Mucosa of rectum (tissue), 2 donors: ENCODE data around the gene TMEM174.

ENCODE experiments used
- H3K27ac ChIP-seq, 2 donors: one replicate each; pipeline ENCODE4 v1.7.0; 2013; ENCODE audit warnings: inconsistent platforms in 2 of 2, low read depth in 2 of 2, low read length in 2 of 2
- H3K27me3 ChIP-seq, 2 donors: one replicate each; pipeline ENCODE4 v1.7.0; 2013; ENCODE audit warnings: low read length in 2 of 2; ENCODE audit not compliant: control insufficient read depth in 2 of 2, insufficient read depth in 2 of 2
- H3K36me3 ChIP-seq, 2 donors: one replicate each; pipeline ENCODE4 v1.7.0; 2013; ENCODE audit warnings: low read length in 2 of 2; ENCODE audit not compliant: control insufficient read depth in 2 of 2, insufficient read depth in 2 of 2
- H3K4me1 ChIP-seq, 2 donors: one replicate each; pipeline ENCODE4 v1.7.0; 2013; ENCODE audit warnings: low read length in 2 of 2, mild to moderate bottlenecking in 1 of 2; ENCODE audit not compliant: control insufficient read depth in 2 of 2, insufficient read depth in 2 of 2
- H3K4me3 ChIP-seq, 2 donors: one replicate each; pipeline ENCODE4 v1.7.0; 2013; ENCODE audit warnings: low read length in 2 of 2
- H3K9ac ChIP-seq, 2 donors: one replicate each; pipeline ENCODE4 v1.7.0; 2013; ENCODE audit warnings: low read length in 2 of 2, low read depth in 1 of 2, mild to moderate bottlenecking in 1 of 2
- H3K9me3 ChIP-seq, 2 donors: one replicate each; pipeline ENCODE4 v1.7.0; 2013; ENCODE audit warnings: low read length in 2 of 2; ENCODE audit not compliant: control insufficient read depth in 2 of 2
- donor health status: healthy.
- donor health status: Normal muscosa, but diverticular disease.

Gene TMEM174

GRCh38 chr5:73172951-73173350 is at the start of gene TMEM174:
Gene TMEM174, plus strand, starts transcription at chr5:73173193. Its CDS starts 51 bp downstream, at chr5:73173244.
- H3K4me1 ChIP-seq, result peaks cover 0 to 2% of the 10 kb centered on the region in 2 donors
- no peaks in the 10 kb centered on the region for H3K36me3 ChIP-seq
- H3K4me3 ChIP-seq, result no peak within 1 kb of the TSS
- H3K9ac ChIP-seq, result no peak within 1 kb of the TSS
- peaks cover 0 to 3% of the 10 kb centered on the region in 2 donors for H3K27me3 ChIP-seq
- H3K9me3 ChIP-seq, result no peaks in the 10 kb centered on the region
- H3K27ac ChIP-seq, result no peak within 1 kb of the TSS

- Histone ChIP-seq H3K27ac (peak overlapping the region in 1 of 2 donors; percentile 34), H3K4me3 (peak overlapping the region in 1 of 2 donors; percentile 31), H3K36me3 (peaks cover 33 to 35% of the 10 kb centered on the region in 2 donors), H3K9me3 (no peaks in the 10 kb centered on the region), H3K4me1 (peaks cover 25 to 59% of the 10 kb centered on the region in 2 donors), H3K27me3 (no peaks in the 10 kb centered on the region), H3K9ac (no peak overlapping the region)
These were observed 47.7 kb upstream of the TMEM174 start for GRCh38 chr5:73125289-73125688.

DNA sequence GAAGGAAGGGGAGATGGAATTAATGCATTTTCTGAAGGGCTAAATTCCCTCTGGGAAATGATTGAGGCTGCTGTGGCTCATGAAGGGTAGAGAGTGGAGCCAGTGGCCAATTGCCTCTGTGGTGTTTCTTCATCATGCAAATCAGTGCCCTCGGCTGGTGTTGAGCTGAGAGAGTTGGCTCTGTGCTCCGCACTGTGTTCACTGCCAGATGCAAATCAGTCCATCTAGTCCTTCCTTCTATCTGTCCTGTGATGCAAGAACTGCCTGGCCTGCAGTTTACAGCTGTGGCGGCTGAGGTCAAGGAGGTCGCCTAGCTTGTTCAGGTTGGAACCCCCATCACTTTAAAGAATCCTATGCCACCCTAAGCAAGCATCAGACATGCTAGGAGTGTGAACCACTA is 46.6 kb upstream of the TMEM174 start:
- no peak overlapping the region for H3K9ac ChIP-seq
- H3K36me3 ChIP-seq, result peaks cover 35 to 37% of the 10 kb centered on the region in 2 donors
- no peaks in the 10 kb centered on the region for H3K27me3 ChIP-seq
- H3K4me3 ChIP-seq, result no peak overlapping the region
- H3K27ac ChIP-seq, result peak overlapping the region in 1 of 2 donors; percentile 52
- no peaks in the 10 kb centered on the region for H3K9me3 ChIP-seq
- peaks cover 25 to 66% of the 10 kb centered on the region in 2 donors for H3K4me1 ChIP-seq

- Histone ChIP-seq H3K4me3 (no peak overlapping the region), H3K27ac (no peak overlapping the region), H3K4me1 (peaks cover 25 to 70% of the 10 kb centered on the region in 2 donors), H3K27me3 (no peaks in the 10 kb centered on the region), H3K36me3 (peaks cover 40% of the 10 kb centered on the region in 2 donors), H3K9me3 (no peaks in the 10 kb centered on the region), H3K9ac (no peak overlapping the region)
These were observed 46.0 kb upstream of the TMEM174 start for GRCh38 chr5:73126957-73127356.

GRCh38 chr5:73129143-73129542 is 43.9 kb upstream of the TMEM174 start:
- Histone ChIP-seq H3K27me3 (no peaks in the 10 kb centered on the region), H3K9me3 (no peaks in the 10 kb centered on the region), H3K27ac (peak overlapping the region; percentile 58 to 70), H3K4me1 (peaks cover 27 to 70% of the 10 kb centered on the region in 2 donors), H3K36me3 (peaks cover 30 to 34% of the 10 kb centered on the region in 2 donors), H3K9ac (peak overlapping the region in 1 of 2 donors; percentile 33), H3K4me3 (no peak overlapping the region)

- Histone ChIP-seq H3K36me3 (peaks cover 22 to 23% of the 10 kb centered on the region in 2 donors), H3K27ac (no peak overlapping the region), H3K9ac (no peak overlapping the region), H3K4me1 (peaks cover 14 to 60% of the 10 kb centered on the region in 2 donors), H3K9me3 (no peaks in the 10 kb centered on the region), H3K27me3 (no peaks in the 10 kb centered on the region), H3K4me3 (no peak overlapping the region)
These were observed 42.2 kb upstream of the TMEM174 start for GRCh38 chr5:73130811-73131210.

DNA sequence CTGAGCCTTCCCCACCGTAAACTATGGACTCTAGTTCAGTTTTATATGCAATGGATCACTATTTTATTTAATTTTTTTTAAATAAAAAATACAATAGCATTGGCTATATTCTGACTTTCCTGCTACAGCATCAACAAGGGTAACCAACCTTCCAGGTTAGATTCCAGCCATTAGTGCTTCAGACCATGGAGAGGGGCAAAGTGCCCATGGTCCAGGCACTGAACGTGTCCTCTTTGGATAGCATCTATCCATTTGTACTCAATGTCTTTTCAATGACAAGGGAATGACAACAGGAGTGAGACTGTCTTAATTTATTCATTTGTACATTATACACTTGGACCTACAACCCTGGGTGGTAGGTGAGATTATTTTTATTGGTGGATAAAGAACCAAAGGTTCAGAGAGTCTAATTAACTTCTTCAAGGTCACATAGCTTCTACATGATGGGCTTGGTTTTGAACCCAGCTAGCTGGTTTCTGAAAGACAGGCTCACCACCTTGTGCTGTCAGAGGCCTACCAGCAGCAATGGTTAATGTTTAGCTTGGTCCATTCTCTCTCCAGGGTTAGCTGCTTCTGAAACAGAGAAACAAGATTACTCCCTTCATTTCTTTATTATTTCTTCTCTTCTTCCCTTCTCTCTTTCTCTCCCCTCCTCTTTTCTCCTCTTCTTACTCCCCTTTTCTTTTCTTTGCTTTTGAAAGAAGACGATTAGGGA is 41.1 kb upstream of the TMEM174 start:
- H3K27me3 ChIP-seq, result no peaks in the 10 kb centered on the region
- H3K36me3 ChIP-seq, result peaks cover 17 to 18% of the 10 kb centered on the region in 2 donors
- peaks cover 10 to 49% of the 10 kb centered on the region in 2 donors for H3K4me1 ChIP-seq
- no peak overlapping the region for H3K4me3 ChIP-seq
- peak overlapping the region; percentile 38 to 63 for H3K27ac ChIP-seq
- no peaks in the 10 kb centered on the region for H3K9me3 ChIP-seq
- H3K9ac ChIP-seq, result no peak overlapping the region

GRCh38 chr5:73132759-73133158 is 40.2 kb upstream of the TMEM174 start:
- Histone ChIP-seq H3K36me3 (peaks cover 17 to 18% of the 10 kb centered on the region in 2 donors), H3K9ac (no peak overlapping the region), H3K27ac (peak overlapping the region; percentile 38 to 63), H3K4me1 (peaks cover 10 to 47% of the 10 kb centered on the region in 2 donors), H3K4me3 (no peak overlapping the region), H3K27me3 (no peaks in the 10 kb centered on the region), H3K9me3 (no peaks in the 10 kb centered on the region)

GRCh38 chr5:73135021-73135420 is 38.0 kb upstream of the TMEM174 start:
- Histone ChIP-seq H3K27me3 (peaks cover 0 to 3% of the 10 kb centered on the region in 2 donors), H3K27ac (no peak overlapping the region), H3K9ac (no peak overlapping the region), H3K36me3 (peaks cover 6 to 9% of the 10 kb centered on the region in 2 donors), H3K9me3 (no peaks in the 10 kb centered on the region), H3K4me3 (no peak overlapping the region), H3K4me1 (peaks cover 10 to 35% of the 10 kb centered on the region in 2 donors)

- Histone ChIP-seq H3K36me3 (peaks cover 6 to 7% of the 10 kb centered on the region in 2 donors), H3K4me1 (peaks cover 10 to 31% of the 10 kb centered on the region in 2 donors)
These were observed 37.5 kb upstream of the TMEM174 start for GRCh38 chr5:73135429-73136054.

More at GRCh38 chr5:73135429-73136054, 37.5 kb upstream of the TMEM174 start:
- Histone ChIP-seq H3K4me3 (no peak overlapping the region), H3K27me3 (peaks cover 0 to 3% of the 10 kb centered on the region in 2 donors), H3K9me3 (no peaks in the 10 kb centered on the region), H3K9ac (no peak overlapping the region), H3K27ac (no peak overlapping the region)
